Uterus (tissue), 4 donors: ENCODE data around the gene TTI1. TPM values are rescaled to one million over a fixed set of nuclear protein-coding genes. Genes with fewer than 3 reads are reported as not detected.
"Not testable (repeated sequence)": the region's sequence is repeated elsewhere in the genome, so short reads cannot be mapped to it uniquely, and the experiment has no call there.

ENCODE experiments used
- DNase-seq, 2 donors: peaks; one replicate each; pipeline ENCODE4 v3.0.0-alpha.2; 2019 to 2020
- H3K27ac ChIP-seq, 2 donors: fragments of 200-600 bp; sonication (generic); 1 replicate in 1 of 2; 2 replicates in 1 of 2; pipeline ENCODE4 v1.5.1; 2016 to 2018
- H3K27me3 ChIP-seq, 2 donors: fragments of 200-600 bp; sonication (generic); one replicate each; pipeline ENCODE4 v1.5.1; 2018 to 2019; ENCODE audit warnings: control low read depth in 1 of 2
- H3K36me3 ChIP-seq, 2 donors: fragments of 200-600 bp; sonication (generic); one replicate each; pipeline ENCODE4 v1.5.1; 2019; ENCODE audit warnings: control low read depth in 1 of 2
- H3K4me1 ChIP-seq, 2 donors: fragments of 200-600 bp; sonication (generic); one replicate each; pipeline ENCODE4 v1.5.1; 2018 to 2019; ENCODE audit warnings: control low read depth in 1 of 2
- H3K4me3 ChIP-seq, 2 donors: fragments of 200-600 bp; sonication (generic); 1 replicate in 1 of 2; 2 replicates in 1 of 2; pipeline ENCODE4 v1.5.1; 2018 to 2019; ENCODE audit warnings: mild to moderate bottlenecking in 1 of 2
- H3K9me3 ChIP-seq, 2 donors: fragments of 200-600 bp; sonication (generic); one replicate each; pipeline ENCODE4 v1.5.1; 2019; ENCODE audit warnings: control low read depth in 1 of 2
- POLR2A ChIP-seq, 2 donors: fragments of 450-650 bp; IDR thresholded peaks; one replicate each; pipeline ENCODE4 v1.6.1; 2016; ENCODE audit warnings: antibody characterized with exemption in 2 of 2, mild to moderate bottlenecking in 1 of 2, moderate library complexity in 1 of 2
- intact Hi-C: fragments of 100-400 bp; cut with DNase I; formaldehyde crosslinking; loops from one replicate; pipeline ENCODE4 v1.15.1; 2023; ENCODE audit warnings: low total_unique reads
- total RNA-seq, 4 donors: library from RNA; depleted of rRNA in 3 of 4; stranded (reverse); fragments of >200 nt in 3 of 4; gene quantifications; one replicate each; pipeline versions ENCODE4 v1.1.0 to v1.2.4, GENCODE V29; 2014 to 2023
- TF ChIP-seq, protein P1 (sequence below), 4 experiments: fragments of 200-600 bp in 2 of 4; fragments of 450-650 bp in 2 of 4; sonication (generic) in 2 of 4; IDR thresholded peaks; one replicate each; pipeline ENCODE4 v1.5.1; 2016 to 2019; ENCODE audit warnings: antibody characterized with exemption in 4 of 4, mild to moderate bottlenecking in 2 of 4, moderate library complexity in 1 of 4
- donor health status: DM: yes; HTN: yes; CAD: no.

TTI1 gene
- total RNA-seq, 4 donors from 2014 or later: 5.3 to 33.2 (median 24.4) TPM

- H3K27me3 ChIP-seq: no peaks in the 10 kb centered on the region
- peaks cover 0 to 11% of the 10 kb centered on the region in 2 donors for H3K9me3 ChIP-seq
- no peaks in the 10 kb centered on the region for H3K36me3 ChIP-seq
- H3K4me1 ChIP-seq: no peaks in the 10 kb centered on the region
- intact Hi-C loops: no loop called here
- no peak for DNase-seq
- H3K4me3 ChIP-seq: no peak overlapping the region
- TF ChIP-seq POLR2A (IDR thresholded peaks at IDR 0.05): no peak
- TF ChIP-seq, protein P1, sequence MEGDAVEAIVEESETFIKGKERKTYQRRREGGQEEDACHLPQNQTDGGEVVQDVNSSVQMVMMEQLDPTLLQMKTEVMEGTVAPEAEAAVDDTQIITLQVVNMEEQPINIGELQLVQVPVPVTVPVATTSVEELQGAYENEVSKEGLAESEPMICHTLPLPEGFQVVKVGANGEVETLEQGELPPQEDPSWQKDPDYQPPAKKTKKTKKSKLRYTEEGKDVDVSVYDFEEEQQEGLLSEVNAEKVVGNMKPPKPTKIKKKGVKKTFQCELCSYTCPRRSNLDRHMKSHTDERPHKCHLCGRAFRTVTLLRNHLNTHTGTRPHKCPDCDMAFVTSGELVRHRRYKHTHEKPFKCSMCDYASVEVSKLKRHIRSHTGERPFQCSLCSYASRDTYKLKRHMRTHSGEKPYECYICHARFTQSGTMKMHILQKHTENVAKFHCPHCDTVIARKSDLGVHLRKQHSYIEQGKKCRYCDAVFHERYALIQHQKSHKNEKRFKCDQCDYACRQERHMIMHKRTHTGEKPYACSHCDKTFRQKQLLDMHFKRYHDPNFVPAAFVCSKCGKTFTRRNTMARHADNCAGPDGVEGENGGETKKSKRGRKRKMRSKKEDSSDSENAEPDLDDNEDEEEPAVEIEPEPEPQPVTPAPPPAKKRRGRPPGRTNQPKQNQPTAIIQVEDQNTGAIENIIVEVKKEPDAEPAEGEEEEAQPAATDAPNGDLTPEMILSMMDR (IDR thresholded peaks at IDR 0.05): no peak
- no peak overlapping the region for H3K27ac ChIP-seq
These were observed 63.1 kb downstream of the TTI1 start for GRCh38 chr20:37969949-37970855.

DNA sequence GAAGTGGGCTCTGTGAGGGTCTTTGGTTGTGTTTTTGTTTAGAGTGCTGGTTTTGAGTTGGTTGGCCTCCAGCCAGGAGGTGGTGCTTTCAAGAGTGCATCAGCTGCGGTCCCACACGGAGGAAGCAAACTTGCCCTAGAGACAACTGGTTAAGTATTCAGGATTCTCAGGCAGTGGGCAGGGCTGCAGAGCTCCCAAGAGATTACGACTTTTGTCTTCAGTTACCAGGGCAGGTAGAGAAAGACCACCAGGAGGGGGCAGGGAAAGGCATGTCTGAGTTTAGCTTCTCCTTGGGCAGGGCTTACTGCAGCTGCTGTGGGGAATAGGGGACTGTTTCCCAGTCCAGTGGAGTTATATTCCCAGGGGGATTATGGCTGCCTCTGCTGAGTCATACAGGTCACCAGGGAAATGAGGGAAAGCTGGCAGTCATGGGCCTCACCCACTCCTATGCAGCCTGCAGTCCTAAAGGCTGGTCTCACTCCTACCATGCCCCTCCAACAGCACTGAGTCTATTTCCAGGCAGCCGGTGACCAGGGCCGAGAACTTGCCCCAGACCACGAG lies 64.3 kb downstream of the TTI1 start:
- no peak for TF ChIP-seq POLR2A (IDR thresholded peaks at IDR 0.05)
- TF ChIP-seq, protein P1 (IDR thresholded peaks at IDR 0.05): no peak
- no peak overlapping the region for H3K27ac ChIP-seq
- DNase-seq: no peak
- peaks cover 0 to 11% of the 10 kb centered on the region in 2 donors for H3K9me3 ChIP-seq
- no peak overlapping the region for H3K4me3 ChIP-seq
- intact Hi-C loops: no loop called here
- no peaks in the 10 kb centered on the region for H3K36me3 ChIP-seq
- H3K27me3 ChIP-seq: no peaks in the 10 kb centered on the region
- H3K4me1 ChIP-seq: no peaks in the 10 kb centered on the region

DNA sequence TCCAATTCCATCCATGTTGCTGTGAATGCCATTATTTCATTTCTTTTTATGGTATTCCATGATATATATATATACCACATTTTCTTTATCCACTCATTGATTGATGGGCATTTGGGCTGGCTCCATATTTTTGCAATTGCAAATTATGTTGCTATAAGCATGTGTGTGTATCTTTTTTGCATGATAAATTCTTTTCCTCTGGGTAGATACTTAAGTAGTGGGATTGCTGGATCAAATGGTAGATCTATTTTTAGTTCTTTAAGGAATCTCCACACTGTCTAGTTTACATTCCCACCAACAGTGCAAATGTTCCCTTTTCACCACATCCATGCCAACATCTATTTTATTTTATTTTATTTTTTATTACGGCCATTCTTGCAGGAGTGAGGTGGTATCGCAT lies 69.8 kb downstream of the TTI1 start:
- H3K36me3 ChIP-seq, intact Hi-C loops, DNase-seq, H3K27ac ChIP-seq, H3K4me3 ChIP-seq, H3K4me1 ChIP-seq, H3K27me3 ChIP-seq, H3K9me3 ChIP-seq: not testable (repeated sequence)

- Histone ChIP-seq H3K9me3 (no peaks in the 10 kb centered on the region), H3K4me1 (no peaks in the 10 kb centered on the region), H3K27me3 (no peaks in the 10 kb centered on the region), H3K4me3 (no peak overlapping the region), H3K36me3 (no peaks in the 10 kb centered on the region), H3K27ac (no peak overlapping the region)
- TF ChIP-seq, protein P1 (IDR thresholded peaks at IDR 0.05): no peak
- TF ChIP-seq POLR2A (IDR thresholded peaks at IDR 0.05): no peak
- no peak for DNase-seq
- intact Hi-C loops: no loop called here
These were observed 72.2 kb downstream of the TTI1 start for GRCh38 chr20:37961066-37961465.

GRCh38 chr20:37958856-37959520 lies 74.3 kb downstream of the TTI1 start:
- Histone ChIP-seq H3K9me3 (no peaks in the 10 kb centered on the region), H3K27me3 (no peaks in the 10 kb centered on the region), H3K4me3 (no peak overlapping the region), H3K36me3 (no peaks in the 10 kb centered on the region), H3K4me1 (no peaks in the 10 kb centered on the region), H3K27ac (no peak overlapping the region)
- intact Hi-C loops: no loop called here
- no peak for DNase-seq
- TF ChIP-seq POLR2A (IDR thresholded peaks at IDR 0.05): no peak

- intact Hi-C loops: no loop called here
- Histone ChIP-seq H3K9me3 (no peaks in the 10 kb centered on the region), H3K36me3 (no peaks in the 10 kb centered on the region), H3K4me1 (no peaks in the 10 kb centered on the region), H3K27me3 (no peaks in the 10 kb centered on the region), H3K4me3 (no peak overlapping the region), H3K27ac (no peak overlapping the region)
- no peak for DNase-seq
- TF ChIP-seq POLR2A (IDR thresholded peaks at IDR 0.05): no peak
- TF ChIP-seq, protein P1 (IDR thresholded peaks at IDR 0.05): no peak
These were observed 77.1 kb downstream of the TTI1 start for GRCh38 chr20:37956107-37956585.
